SK-N-MC (cell line): ENCODE results near the gene RUNX2.

Source experiments
- EZH2 ChIP-seq: fragments of 200-600 bp; sonication (generic); IDR thresholded peaks from one replicate; pipeline ENCODE4 v1.6.1; 2017; ENCODE audit warnings: antibody characterized with exemption
- FOXP2 ChIP-seq: optimal IDR thresholded peaks from 2 replicates; pipeline ENCODE3; 2011; ENCODE audit warnings: mild to moderate bottlenecking, moderate library complexity; ENCODE audit not compliant: insufficient read depth; ENCODE audit errors: extremely low read length, control extremely low read depth
- POLR2AphosphoS5 ChIP-seq: IDR thresholded peaks from 2 replicates; pipeline ENCODE4 v1.6.1; 2012; ENCODE audit warnings: mild to moderate bottlenecking, low read depth, low read length, borderline replicate concordance

DNA sequence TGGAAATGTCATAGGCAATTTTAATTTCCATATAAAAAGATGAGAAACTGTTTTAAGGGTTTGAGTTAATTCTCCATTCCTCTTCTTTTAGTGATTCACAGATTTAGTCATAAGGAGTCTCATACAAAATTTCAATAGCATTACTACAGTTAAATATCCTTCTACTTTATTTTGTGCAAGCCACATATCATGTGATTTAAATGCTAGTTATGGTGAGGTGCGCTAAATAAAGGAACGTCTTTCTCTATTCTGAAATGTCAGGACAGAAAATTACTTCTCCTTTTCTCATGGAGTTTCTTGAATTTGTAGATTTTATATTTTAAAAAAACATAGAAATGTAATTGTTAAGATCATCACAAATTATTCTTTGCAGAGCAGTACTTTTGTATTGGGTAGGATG, 99.6 kb downstream of the RUNX2 start:
- TF ChIP-seq EZH2 (no peak), POLR2AphosphoS5 (no peak), FOXP2 (no peak)
